ENCODE data around the gene OR12D1.
"Not testable (repeated sequence)": the region's sequence is repeated elsewhere in the genome, so short reads cannot be mapped to it uniquely, and the experiment has no call there.

OR12D1 gene

GRCh38 chr6:29426654-29427053, 11.9 kb downstream of the OR12D1 start:
- no peak overlapping the region for H3K4me3 ChIP-seq (ENCODE audit: low read depth, low read length)
- H3K9me3 ChIP-seq = no peaks in the 10 kb centered on the region
- H3K36me3 ChIP-seq = no peaks in the 10 kb centered on the region
- TF ChIP-seq CTCF (IDR thresholded peaks at IDR 0.05; ENCODE audit: low read depth, low read length) = no peak
- no peaks in the 10 kb centered on the region for H3K27me3 ChIP-seq
- no peaks in the 10 kb centered on the region for H3K4me1 ChIP-seq
- DNase-seq = no peak

GRCh38 chr6:29436730-29437129, 22.0 kb downstream of the OR12D1 start:
- H3K4me1 ChIP-seq; H3K36me3 ChIP-seq; H3K27me3 ChIP-seq; H3K9me3 ChIP-seq; H3K4me3 ChIP-seq (ENCODE audit: low read depth, low read length); DNase-seq: not testable (repeated sequence)

- no peak for TF ChIP-seq CTCF (IDR thresholded peaks at IDR 0.05; ENCODE audit: low read depth, low read length)
- DNase-seq = no peak
- no peaks in the 10 kb centered on the region for H3K27me3 ChIP-seq
These were observed 24.3 kb downstream of the OR12D1 start, which contains the start of gene OR10C1 for GRCh38 chr6:29439006-29439405. Gene OR10C1, plus strand, starts transcription at chr6:29439306. Its CDS starts 710 bp downstream, at chr6:29440016.

GRCh38 chr6:29442719-29443118, 28.0 kb downstream of the OR12D1 start:
- Histone ChIP-seq H3K4me1 (no peaks in the 10 kb centered on the region), H3K4me3 (ENCODE audit: low read depth, low read length) (no peak overlapping the region), H3K36me3 (no peaks in the 10 kb centered on the region), H3K27me3 (no peaks in the 10 kb centered on the region), H3K9me3 (no peaks in the 10 kb centered on the region)
- no peak for DNase-seq
- no peak for TF ChIP-seq CTCF (IDR thresholded peaks at IDR 0.05; ENCODE audit: low read depth, low read length)

More at GRCh38 chr6:29439006-29439405, 24.3 kb downstream of the OR12D1 start, which contains the start of gene OR10C1:
- H3K36me3 ChIP-seq = no peaks in the 10 kb centered on the region
- H3K4me3 ChIP-seq (ENCODE audit: low read depth, low read length) = no peak within 1 kb of the TSS
- H3K4me1 ChIP-seq = no peaks in the 10 kb centered on the region
- H3K9me3 ChIP-seq = no peaks in the 10 kb centered on the region

GRCh38 chr6:29444031-29444430, 29.3 kb downstream of the OR12D1 start:
- H3K27me3 ChIP-seq; H3K4me3 ChIP-seq (ENCODE audit: low read depth, low read length); DNase-seq; H3K36me3 ChIP-seq; H3K9me3 ChIP-seq; H3K4me1 ChIP-seq: not testable (repeated sequence)

- DNase-seq = no peak
- no peaks in the 10 kb centered on the region for H3K36me3 ChIP-seq
- H3K4me1 ChIP-seq = no peaks in the 10 kb centered on the region
- H3K9me3 ChIP-seq = peaks cover 4% of the 10 kb centered on the region
- no peak for TF ChIP-seq CTCF (IDR thresholded peaks at IDR 0.05; ENCODE audit: low read depth, low read length)
- no peak overlapping the region for H3K4me3 ChIP-seq (ENCODE audit: low read depth, low read length)
- no peaks in the 10 kb centered on the region for H3K27me3 ChIP-seq
These were observed 32.9 kb downstream of the OR12D1 start for GRCh38 chr6:29447670-29448069.

- no peak overlapping the region for H3K4me3 ChIP-seq (ENCODE audit: low read depth, low read length)
These were observed 36.9 kb downstream of the OR12D1 start for GRCh38 chr6:29451471-29452193.

More at GRCh38 chr6:29451471-29452193, 36.9 kb downstream of the OR12D1 start:
- Histone ChIP-seq H3K36me3 (no peaks in the 10 kb centered on the region), H3K4me1 (no peaks in the 10 kb centered on the region), H3K9me3 (peaks cover 4% of the 10 kb centered on the region), H3K27me3 (no peaks in the 10 kb centered on the region)
- TF ChIP-seq CTCF (IDR thresholded peaks at IDR 0.05; ENCODE audit: low read depth, low read length) = no peak
- no peak for DNase-seq

All from BE2C (cell line).